HG03520 (cell line): ENCODE data around the gene ITGA11.

ENCODE experiments used
- ATAC-seq: cut with Tn5 transposase; IDR thresholded peaks from one replicate; pipeline ENCODE4 v1.9.1; 2021; ENCODE audit warnings: mild to moderate bottlenecking, moderate library complexity; ENCODE audit not compliant: unreplicated experiment

The ITGA11 gene

GRCh38 chr15:68431792-68432401 is at the start of gene ITGA11:
Gene ITGA11, minus strand, starts transcription at chr15:68432163. Its CDS starts 97 bp downstream, at chr15:68432066.
- no peak for ATAC-seq

GRCh38 chr15:68481321-68481720 is 49.4 kb upstream of the ITGA11 start:
- ATAC-seq = no peak

GRCh38 chr15:68480296-68480695 is 48.3 kb upstream of the ITGA11 start:
- ATAC-seq = no peak

- ATAC-seq = no peak
These were observed 47.9 kb upstream of the ITGA11 start for GRCh38 chr15:68479870-68480269.

- no peak for ATAC-seq
These were observed 47.4 kb upstream of the ITGA11 start for GRCh38 chr15:68479406-68479805.

- ATAC-seq = no peak
These were observed 46.9 kb upstream of the ITGA11 start for GRCh38 chr15:68478853-68479252.

- ATAC-seq = no peak
These were observed 43.5 kb upstream of the ITGA11 start for GRCh38 chr15:68475449-68475848.

- ATAC-seq = no peak
These were observed 39.6 kb upstream of the ITGA11 start for GRCh38 chr15:68471541-68471940.

GRCh38 chr15:68470976-68471375 is 39.0 kb upstream of the ITGA11 start:
- ATAC-seq = no peak

- no peak for ATAC-seq
These were observed 38.2 kb upstream of the ITGA11 start for GRCh38 chr15:68470049-68470742.

GRCh38 chr15:68469162-68470048 is 37.4 kb upstream of the ITGA11 start:
- ATAC-seq = no peak

GRCh38 chr15:68466876-68467275 is 34.9 kb upstream of the ITGA11 start:
- no peak for ATAC-seq

- no peak for ATAC-seq
These were observed 34.0 kb upstream of the ITGA11 start for GRCh38 chr15:68465861-68466560.

- no peak for ATAC-seq
These were observed 32.6 kb upstream of the ITGA11 start for GRCh38 chr15:68464448-68465090.

- ATAC-seq = no peak
These were observed 32.0 kb upstream of the ITGA11 start for GRCh38 chr15:68463996-68464395.

- no peak for ATAC-seq
These were observed 31.5 kb upstream of the ITGA11 start for GRCh38 chr15:68463444-68463843.

- no peak for ATAC-seq
These were observed 28.2 kb upstream of the ITGA11 start for GRCh38 chr15:68460166-68460565.

GRCh38 chr15:68450192-68450591 is 18.2 kb upstream of the ITGA11 start:
- no peak for ATAC-seq

- ATAC-seq = no peak
These were observed 17.4 kb upstream of the ITGA11 start for GRCh38 chr15:68449389-68449788.

GRCh38 chr15:68447976-68448755 is 16.2 kb upstream of the ITGA11 start:
- ATAC-seq = no peak
